Placental pericyte (primary cell): ENCODE measurements around the gene MRPL30. TPM values are rescaled to one million over a fixed set of nuclear protein-coding genes. Genes with fewer than 3 reads are reported as not detected.

ENCODE experiments used
- small RNA-seq: library from RNA; depleted of rRNA; stranded (forward); fragments of <200 nt; gene quantifications from one replicate; pipeline ENCODE3, GENCODE V24; 2012; ENCODE audit warnings: low replicate concordance
- total RNA-seq: library from RNA; depleted of rRNA; stranded (reverse); fragments of >200 nt; gene quantifications from 2 replicates; pipeline ENCODE4 v1.2.3, GENCODE V29; 2012

Gene MRPL30
- 25.6 and 31.8 TPM in 2 replicates for total RNA-seq

GRCh38 chr2:99180755-99181623 is at the start of gene MRPL30, which contains the start of gene MITD1:
Gene MRPL30, plus strand, starts transcription at chr2:99181184. Its CDS starts 5,020 bp downstream, at chr2:99186204.
Gene MITD1, minus strand, starts transcription at chr2:99181058. Its CDS starts 77 bp downstream, at chr2:99180981.

GRCh38 chr2:99141110-99142108 is 39.6 kb upstream of the MRPL30 start, which contains the start of gene C2orf15:
Gene C2orf15, plus strand, starts transcription at chr2:99141707. Its CDS starts 8,852 bp downstream, at chr2:99150559.

GRCh38 chr2:99154643-99155536 is 26.1 kb upstream of the MRPL30 start, which contains the start of the genes LIPT1 and TSGA10:
Gene LIPT1, plus strand, starts transcription at chr2:99154967. Its CDS starts 6,991 bp downstream, at chr2:99161958.
Gene TSGA10, minus strand, starts transcription at chr2:99154942. Its CDS starts 45,503 bp downstream, at chr2:99109439.

Small RNA genes within 50 kb of the gene (small RNA-seq; reads per million reads assigned to genes)
- gene AC092587.1 = not detected

Other genes with a start within 250 kb of the MRPL30 start
- not detected in 2 replicates for gene CRACDL, start 245.0 kb upstream of the MRPL30 start, total RNA-seq
- gene C2orf15, start 39.5 kb upstream of the MRPL30 start, total RNA-seq = not detected in 2 replicates
- 0.44 and 0.72 TPM in 2 replicates for gene TSGA10, start 26.2 kb upstream of the MRPL30 start, total RNA-seq
- 2.0 and 4.4 TPM in 2 replicates for gene LIPT1, start 26.2 kb upstream of the MRPL30 start, total RNA-seq
- gene MITD1, start 126 bp upstream of the MRPL30 start, total RNA-seq = 16.2 and 19.0 TPM in 2 replicates
- gene LYG2, start 74.5 kb downstream of the MRPL30 start, total RNA-seq = not detected in 2 replicates
- gene LYG1, start 120.0 kb downstream of the MRPL30 start, total RNA-seq = 0.44 TPM in 1 of 2 replicates, not detected in the other
- 61.5 and 85.5 TPM in 2 replicates for gene TXNDC9, start 155.1 kb downstream of the MRPL30 start, total RNA-seq
- 16.4 and 24.2 TPM in 2 replicates for gene EIF5B, start 156.2 kb downstream of the MRPL30 start, total RNA-seq